K562 (cell line): ENCODE measurements around the gene PTGIR. TPM values are rescaled to one million over a fixed set of nuclear protein-coding genes. Genes with fewer than 3 reads are reported as not detected.
A peak's percentile ranks its signal among the peaks of the same experiment; 100 is the strongest.

Source experiments
- CBX2 ChIP-seq: fragments of 200-600 bp; sonication (generic); IDR thresholded peaks from one replicate; pipeline ENCODE4 v1.6.1; 2012; ENCODE audit warnings: mild to moderate bottlenecking, low read length, inconsistent platforms; ENCODE audit not compliant: insufficient read depth, poor library complexity, severe bottlenecking
- DIDO1 ChIP-seq: fragments of 450-650 bp; IDR thresholded peaks from 2 replicates; pipeline ENCODE4 v1.6.1; 2016; ENCODE audit warnings: low read depth, missing biosample characterization, missing genetic modification characterization
- E2F3 ChIP-seq: fragments of 250-450 bp; sonication (Bioruptor Pico); IDR thresholded peaks from 2 replicates; pipeline ENCODE4 v1.4.0; 2020; ENCODE audit warnings: mild to moderate bottlenecking
- ERF ChIP-seq: fragments of 450-650 bp; formaldehyde crosslinking; IDR thresholded peaks from 2 replicates; pipeline ENCODE4 v1.4.0; 2020; ENCODE audit warnings: mild to moderate bottlenecking, mixed read lengths
- PHB2 ChIP-seq: fragments of 450-650 bp; IDR thresholded peaks from 2 replicates; pipeline ENCODE4 v1.6.1; 2017; ENCODE audit warnings: low read depth
- POLR3A ChIP-seq: IDR thresholded peaks from 2 replicates; pipeline ENCODE4 v1.6.1; 2011; ENCODE audit warnings: borderline replicate concordance, mild to moderate bottlenecking, moderate library complexity; ENCODE audit not compliant: insufficient read length, insufficient read depth; ENCODE audit errors: extremely low read depth
- POU5F1 ChIP-seq: fragments of 150-350 bp; IDR thresholded peaks from 2 replicates; pipeline ENCODE4 v1.6.1; 2014; ENCODE audit warnings: borderline replicate concordance, low read length, low read depth, mild to moderate bottlenecking; ENCODE audit not compliant: partially characterized antibody
- PRMT5 ChIP-seq: sonication (generic); formaldehyde crosslinking; IDR thresholded peaks from 2 replicates; pipeline ENCODE4 v1.5.0; 2020; ENCODE audit warnings: missing genetic modification reagents
- RNF219 ChIP-seq: fragments of 250-450 bp; sonication (Bioruptor Pico); IDR thresholded peaks from 2 replicates; pipeline ENCODE4 v1.5.0; 2022; ENCODE audit warnings: mild to moderate bottlenecking
- TRIM24 ChIP-seq, 2 experiments: fragments of 450-650 bp; IDR thresholded peaks; 2 replicates each; pipeline ENCODE4 v1.6.1; 2016
- ZMIZ1 ChIP-seq, 2 experiments: fragments of 150-350 bp in 1 of 2; IDR thresholded peaks; 2 replicates each; pipeline ENCODE4 v1.6.1; 2012 to 2016; ENCODE audit warnings: low read depth in 2 of 2, low read length in 2 of 2, mild to moderate bottlenecking in 1 of 2, moderate library complexity in 1 of 2
- ZNF133 ChIP-seq: fragments of 250-450 bp; sonication (Bioruptor Pico); IDR thresholded peaks from 2 replicates; pipeline ENCODE4 v1.4.0; 2020; ENCODE audit warnings: mild to moderate bottlenecking
- polyA plus RNA-seq, 8 experiments: library from polyadenylated mRNA; depleted of rRNA in 4 of 8; stranded (reverse) in 5 of 8; unstranded in 3 of 8; fragments of >200 nt; fragmentation: Nextera tagmentation in 2 of 8; fragmentation: Illumina TruSeq in 1 of 8; extraction: Ambion mirVana in 2 of 8; extraction: Trizol in 1 of 8; gene quantifications; 2 replicates each; pipeline versions ENCODE4 v1.2.1 to v1.2.3, GENCODE V29; 2011 to 2014; ENCODE audit warnings: inconsistent platforms in 1 of 8, missing spikeins in 1 of 8
- total RNA-seq, 7 experiments: library from RNA; depleted of rRNA in 6 of 7; stranded (reverse); fragments of >200 nt in 6 of 7; fragmentation: Illumina TruSeq in 2 of 7; extraction: Trizol in 2 of 7; gene quantifications; 2 replicates each; pipeline versions ENCODE4 v1.2.1 to v1.2.3, GENCODE V29; 2011 to 2021; ENCODE audit warnings: low replicate concordance in 1 of 7
- TF ChIP-seq, protein P1 (sequence below): sonication (generic); formaldehyde crosslinking; IDR thresholded peaks from 2 replicates; pipeline ENCODE4 v1.8.1; 2023; ENCODE audit warnings: missing genetic modification reagents, mild to moderate bottlenecking, borderline replicate concordance
- TF ChIP-seq, protein P2 (sequence below): fragments of 450-650 bp; IDR thresholded peaks from 2 replicates; pipeline ENCODE4 v1.6.1; 2016; ENCODE audit warnings: antibody characterized with exemption

Gene PTGIR
- total and polyA plus RNA-seq, 9 of the 15 experiments (the other 6 are each of a cell fraction or from before 2014, with no cell fraction given) = 0.11 to 3.4 (median 1.1) TPM; not detected in 1

GRCh38 chr19:46600384-46601317, 24.2 kb downstream of the PTGIR start (continued):
- TF ChIP-seq ZMIZ1 (IDR thresholded peaks at IDR 0.05; ENCODE audit: low read depth in 2 of 2, low read length in 2 of 2) = no peak
- no peak for TF ChIP-seq POLR3A
- peak; percentile 27 for TF ChIP-seq POU5F1
- TF ChIP-seq ZNF133 = no peak
- TF ChIP-seq, protein P1, sequence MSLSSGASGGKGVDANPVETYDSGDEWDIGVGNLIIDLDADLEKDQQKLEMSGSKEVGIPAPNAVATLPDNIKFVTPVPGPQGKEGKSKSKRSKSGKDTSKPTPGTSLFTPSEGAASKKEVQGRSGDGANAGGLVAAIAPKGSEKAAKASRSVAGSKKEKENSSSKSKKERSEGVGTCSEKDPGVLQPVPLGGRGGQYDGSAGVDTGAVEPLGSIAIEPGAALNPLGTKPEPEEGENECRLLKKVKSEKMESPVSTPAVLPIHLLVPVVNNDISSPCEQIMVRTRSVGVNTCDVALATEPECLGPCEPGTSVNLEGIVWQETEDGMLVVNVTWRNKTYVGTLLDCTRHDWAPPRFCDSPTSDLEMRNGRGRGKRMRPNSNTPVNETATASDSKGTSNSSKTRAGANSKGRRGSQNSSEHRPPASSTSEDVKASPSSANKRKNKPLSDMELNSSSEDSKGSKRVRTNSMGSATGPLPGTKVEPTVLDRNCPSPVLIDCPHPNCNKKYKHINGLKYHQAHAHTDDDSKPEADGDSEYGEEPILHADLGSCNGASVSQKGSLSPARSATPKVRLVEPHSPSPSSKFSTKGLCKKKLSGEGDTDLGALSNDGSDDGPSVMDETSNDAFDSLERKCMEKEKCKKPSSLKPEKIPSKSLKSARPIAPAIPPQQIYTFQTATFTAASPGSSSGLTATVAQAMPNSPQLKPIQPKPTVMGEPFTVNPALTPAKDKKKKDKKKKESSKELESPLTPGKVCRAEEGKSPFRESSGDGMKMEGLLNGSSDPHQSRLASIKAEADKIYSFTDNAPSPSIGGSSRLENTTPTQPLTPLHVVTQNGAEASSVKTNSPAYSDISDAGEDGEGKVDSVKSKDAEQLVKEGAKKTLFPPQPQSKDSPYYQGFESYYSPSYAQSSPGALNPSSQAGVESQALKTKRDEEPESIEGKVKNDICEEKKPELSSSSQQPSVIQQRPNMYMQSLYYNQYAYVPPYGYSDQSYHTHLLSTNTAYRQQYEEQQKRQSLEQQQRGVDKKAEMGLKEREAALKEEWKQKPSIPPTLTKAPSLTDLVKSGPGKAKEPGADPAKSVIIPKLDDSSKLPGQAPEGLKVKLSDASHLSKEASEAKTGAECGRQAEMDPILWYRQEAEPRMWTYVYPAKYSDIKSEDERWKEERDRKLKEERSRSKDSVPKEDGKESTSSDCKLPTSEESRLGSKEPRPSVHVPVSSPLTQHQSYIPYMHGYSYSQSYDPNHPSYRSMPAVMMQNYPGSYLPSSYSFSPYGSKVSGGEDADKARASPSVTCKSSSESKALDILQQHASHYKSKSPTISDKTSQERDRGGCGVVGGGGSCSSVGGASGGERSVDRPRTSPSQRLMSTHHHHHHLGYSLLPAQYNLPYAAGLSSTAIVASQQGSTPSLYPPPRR (CRISPR knock-in tag) = no peak
- TF ChIP-seq PHB2 = no peak
- TF ChIP-seq PRMT5 (CRISPR knock-in tag) = no peak
- TF ChIP-seq TRIM24 (IDR thresholded peaks at IDR 0.05) = peak in 1 of 2 experiments; percentile 11; a peak in 1 of 4 replicates
- TF ChIP-seq, protein P2, sequence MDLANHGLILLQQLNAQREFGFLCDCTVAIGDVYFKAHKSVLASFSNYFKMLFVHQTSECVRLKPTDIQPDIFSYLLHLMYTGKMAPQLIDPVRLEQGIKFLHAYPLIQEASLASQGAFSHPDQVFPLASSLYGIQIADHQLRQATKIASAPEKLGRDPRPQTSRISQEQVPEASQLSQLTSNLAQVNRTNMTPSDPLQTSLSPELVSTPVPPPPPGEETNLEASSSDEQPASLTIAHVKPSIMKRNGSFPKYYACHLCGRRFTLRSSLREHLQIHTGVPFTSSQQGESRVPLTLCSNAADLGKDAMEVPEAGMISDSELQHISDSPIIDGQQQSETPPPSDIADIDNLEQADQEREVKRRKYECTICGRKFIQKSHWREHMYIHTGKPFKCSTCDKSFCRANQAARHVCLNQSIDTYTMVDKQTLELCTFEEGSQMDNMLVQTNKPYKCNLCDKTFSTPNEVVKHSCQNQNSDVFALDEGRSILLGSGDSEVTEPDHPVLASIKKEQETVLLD = peak; percentile 25; the same call in 1 of the 2 replicates
- TF ChIP-seq DIDO1 (tag) = peak; percentile 81; the same call in 1 of the 2 replicates
- TF ChIP-seq CBX2 = no peak
- TF ChIP-seq E2F3 (CRISPR knock-in tag) = peak; percentile 77
- TF ChIP-seq RNF219 (CRISPR knock-in tag) = no peak
- peak; percentile 90 for TF ChIP-seq ERF (CRISPR knock-in tag)
